ENCODE data around the gene PFKFB2.
A peak's percentile ranks its signal among the peaks of the same experiment; 100 is the strongest.

PFKFB2 gene

GRCh38 chr1:207052911-207053769, at the start of gene PFKFB2 (continued):
- TF ChIP-seq ZBTB20 (tag by site-specific recombination; IDR thresholded peaks at IDR 0.05), result peak; percentile 88
- no peak for TF ChIP-seq ZNF785 (tag by site-specific recombination; IDR thresholded peaks at IDR 0.05)

- Histone ChIP-seq H3K27ac (ENCODE audit: extremely low read depth, low read depth, low read length) (no peak overlapping the region), H3K4me1 (ENCODE audit: control insufficient read depth, insufficient read depth, low read length) (no peaks in the 10 kb centered on the region), H3K4me3 (ENCODE audit: low read depth, low read length) (no peak overlapping the region), H3K36me3 (ENCODE audit: control insufficient read depth in 2 of 2, insufficient read depth in 1 of 2, low read length in 2 of 2) (no peaks in the 10 kb centered on the region), H3K9me3 (ENCODE audit: control insufficient read depth, insufficient read depth, low read depth, low read length) (no peaks in the 10 kb centered on the region)
- POLR2A ChIA-PET, result no interaction called here
- peak; percentile 89 for TF ChIP-seq ZNF2 (tag by site-specific recombination; IDR thresholded peaks at IDR 0.05)
- peak; percentile 95 for TF ChIP-seq PRDM1 (tag by site-specific recombination; IDR thresholded peaks at IDR 0.05)
- peak; percentile 63 for TF ChIP-seq ZBTB17 (tag by site-specific recombination; IDR thresholded peaks at IDR 0.05)
- 0 out of 2 replicates have a peak, but pooled peaks have one; percentile 38 for TF ChIP-seq ZNF366 (tag by site-specific recombination; conservative IDR thresholded peaks at IDR 0.05)
- TF ChIP-seq CTCF (tag by site-specific recombination; IDR thresholded peaks at IDR 0.05), result peak; percentile 77
- TF ChIP-seq ZNF248 (tag by site-specific recombination; IDR thresholded peaks at IDR 0.05), result no peak
- TF ChIP-seq IKZF3 (tag by site-specific recombination; IDR thresholded peaks at IDR 0.05), result peak; percentile 81
- TF ChIP-seq ZNF654 (tag by site-specific recombination; IDR thresholded peaks at IDR 0.05; ENCODE audit: low read depth), result peak; percentile 56
- no peak for TF ChIP-seq ZNF404 (tag by site-specific recombination; IDR thresholded peaks at IDR 0.05)
- CTCF ChIA-PET, result interaction anchor here (0.5 to 2.7 kb wide), 28 partner anchors 9 to 494 kb away, joined by 3 to 16 read pairs (median 4); partner anchors contain the start of genes C1orf116 and PFKFB2
Measured at GRCh38 chr1:207004931-207005830, 47.9 kb upstream of the PFKFB2 start.

- H3K27ac ChIP-seq (ENCODE audit: extremely low read depth, low read depth, low read length), result no peak overlapping the region
- ChIA-PET CTCF (interaction anchor here (0.6 to 2.7 kb wide), 16 partner anchors 8 to 587 kb away, joined by 3 to 16 read pairs (median 5); no protein-coding TSS in a partner anchor), POLR2A (no interaction called here)
- H3K36me3 ChIP-seq (ENCODE audit: control insufficient read depth in 2 of 2, insufficient read depth in 1 of 2, low read length in 2 of 2), result no peaks in the 10 kb centered on the region
- H3K9me3 ChIP-seq (ENCODE audit: control insufficient read depth, insufficient read depth, low read depth, low read length), result no peaks in the 10 kb centered on the region
- no peaks in the 10 kb centered on the region for H3K4me1 ChIP-seq (ENCODE audit: control insufficient read depth, insufficient read depth, low read length)
- H3K4me3 ChIP-seq (ENCODE audit: low read depth, low read length), result no peak overlapping the region
- TF ChIP-seq ZBTB17 (tag by site-specific recombination; IDR thresholded peaks at IDR 0.05), result no peak
- no peak for TF ChIP-seq ZBTB10 (tag by site-specific recombination; IDR thresholded peaks at IDR 0.05)
- no peak for TF ChIP-seq PATZ1 (tag by site-specific recombination; IDR thresholded peaks at IDR 0.05)
- no peak for TF ChIP-seq ZNF580 (tag by site-specific recombination; IDR thresholded peaks at IDR 0.05)
- TF ChIP-seq ZNF202 (tag by site-specific recombination; IDR thresholded peaks at IDR 0.05; ENCODE audit: borderline replicate concordance), result no peak
- no peak for TF ChIP-seq REST (tag by site-specific recombination; IDR thresholded peaks at IDR 0.05)
- TF ChIP-seq ZNF555 (tag by site-specific recombination; conservative IDR thresholded peaks at IDR 0.05), result no peak
- no peak for TF ChIP-seq IKZF3 (tag by site-specific recombination; IDR thresholded peaks at IDR 0.05)
Measured at GRCh38 chr1:207006083-207006482, 47.0 kb upstream of the PFKFB2 start.

All from HEK293 (cell line).